ENCODE measurements around the gene AP4M1. TPM values are rescaled to one million over a fixed set of nuclear protein-coding genes. Genes with fewer than 3 reads are reported as not detected.
A peak's percentile ranks its signal among the peaks of the same experiment; 100 is the strongest.

The AP4M1 gene
- total and polyA plus RNA-seq, 10 of the 15 experiments (the other 5 are each of a cell fraction or from before 2014, with no cell fraction given) = 0.77 to 16.1 (median 13.0) TPM

GRCh38 chr7:100124301-100125230, 23.1 kb downstream of the AP4M1 start:
- Histone ChIP-seq H3K27ac (ENCODE audit: control insufficient read depth, insufficient read depth) (no peak overlapping the region), H3K9ac (ENCODE audit: control insufficient read depth, insufficient read depth, low read length) (no peak overlapping the region), H3K4me1 (ENCODE audit: control insufficient read depth, insufficient read depth, low read length) (peaks cover 21% of the 10 kb centered on the region), H3K4me2 (ENCODE audit: control insufficient read depth, insufficient read depth) (peak overlapping the region; percentile 81; the same call in 1 of the 2 replicates), H3K36me3 (ENCODE audit: control insufficient read depth in 2 of 2, insufficient read depth in 2 of 2, low read length in 1 of 2) (no peaks in the 10 kb centered on the region; a peak in 1 of 4 replicates), H4K20me1 (ENCODE audit: control insufficient read depth, insufficient read depth) (no peaks in the 10 kb centered on the region), H3K4me3 (no peak overlapping the region), H3K79me2 (ENCODE audit: control insufficient read depth, insufficient read depth, low read length) (peaks cover 14% of the 10 kb centered on the region), H3K9me3 (replicated peaks; ENCODE audit: control insufficient read depth, insufficient read depth, low read length) (no peaks in the 10 kb centered on the region), H2AFZ (ENCODE audit: control insufficient read depth, low read depth, low read length) (no peak overlapping the region), H3K27me3 (replicated peaks in 1 of 2; ENCODE audit: control insufficient read depth in 2 of 2, insufficient read depth in 2 of 2, low read length in 1 of 2) (no peaks in the 10 kb centered on the region)
- in situ Hi-C loops (cut with MboI) = no loop called here
- ChIA-PET POLR2A (interaction anchor here (0.5 to 2.3 kb wide), 10 partner anchors 13 to 765 kb away, joined by 3 to 18 read pairs (median 3); partner anchors contain the start of genes AP4M1, COPS6 and MCM7), RAD21 (ENCODE audit: unreplicated experiment) (interaction anchor here (1.5 kb wide), 1 partner anchor 23 kb away, joined by 5 read pairs; the partner anchor contains the start of genes AP4M1 and MCM7), CTCF (interaction anchor here (0.7 to 1.1 kb wide), 5 partner anchors 8 to 127 kb away, joined by 3 to 5 read pairs (median 3); partner anchors contain the start of genes AP4M1 and MCM7), SMC1A (ENCODE audit: uncharacterized antibody, unreplicated experiment) (interaction anchor here (1.1 to 2.2 kb wide), 4 partner anchors 23 to 133 kb away, joined by 3 to 9 read pairs (median 4); partner anchors contain the start of genes AP4M1 and MCM7)
- TF ChIP-seq SIN3A (IDR thresholded peaks at IDR 0.05; ENCODE audit: low read depth, low read length) (no peak), BCL11A (IDR thresholded peaks at IDR 0.05; ENCODE audit: low read depth, low read length) (no peak), TBL1XR1 (IDR thresholded peaks at IDR 0.05; ENCODE audit: low read depth, low read length) (no peak), ETV6 (conservative IDR thresholded peaks at IDR 0.05 in 1 of 2, IDR thresholded peaks at IDR 0.05 in 1 of 2; ENCODE audit: borderline replicate concordance in 1 of 2, low read depth in 1 of 2) (no peak), CEBPB (IDR thresholded peaks at IDR 0.05; ENCODE audit: borderline replicate concordance in 1 of 2, low read depth in 2 of 2, low read length in 2 of 2) (no peak), KDM1A (IDR thresholded peaks at IDR 0.05; ENCODE audit: borderline replicate concordance) (no peak), SREBF2 (IDR thresholded peaks at IDR 0.05; ENCODE audit: low read length) (no peak), BRCA1 (IDR thresholded peaks at IDR 0.05; ENCODE audit: low read depth, low read length) (no peak), EZH2 (IDR thresholded peaks at IDR 0.05; ENCODE audit: borderline replicate concordance, control insufficient read depth, low read depth, low read length) (no peak), BHLHE40 (IDR thresholded peaks at IDR 0.05; ENCODE audit: borderline replicate concordance in 1 of 2, low read depth in 2 of 2, low read length in 1 of 2) (no peak), YBX1 (IDR thresholded peaks at IDR 0.05) (no peak), REST (IDR thresholded peaks at IDR 0.05; ENCODE audit: low read depth, low read length) (no peak), KLF5 (IDR thresholded peaks at IDR 0.05; ENCODE audit: partially characterized antibody) (no peak), JUNB (IDR thresholded peaks at IDR 0.05) (no peak), HCFC1 (IDR thresholded peaks at IDR 0.05; ENCODE audit: low read length) (no peak), IKZF2 (IDR thresholded peaks at IDR 0.05) (no peak)
- DNase-seq (ENCODE audit: low read depth, low spot score) = no peak
- BruUV-seq (replicated peaks) = no TSS peak
- no peak for ATAC-seq
- FAIRE-seq = no peak
- WGBS (ENCODE audit: insufficient coverage, insufficient replicate concordance, low lambda C conversion rate, missing lambda C conversion rate) = 74% methylated on average over 4 of the region's 4 CpGs
- intact Hi-C loops (cut with micrococcal nuclease; ENCODE audit: unreplicated experiment) = loop anchor here (5.0 kb wide), 2 partner anchors 132 to 147 kb away; partner anchors contain the start of gene AZGP1
